ENCODE measurements around the gene GGPS1.
A peak's percentile ranks its signal among the peaks of the same experiment; 100 is the strongest.
"Not testable (repeated sequence)": the region's sequence is repeated elsewhere in the genome, so short reads cannot be mapped to it uniquely, and the experiment has no call there.

The GGPS1 gene

DNA sequence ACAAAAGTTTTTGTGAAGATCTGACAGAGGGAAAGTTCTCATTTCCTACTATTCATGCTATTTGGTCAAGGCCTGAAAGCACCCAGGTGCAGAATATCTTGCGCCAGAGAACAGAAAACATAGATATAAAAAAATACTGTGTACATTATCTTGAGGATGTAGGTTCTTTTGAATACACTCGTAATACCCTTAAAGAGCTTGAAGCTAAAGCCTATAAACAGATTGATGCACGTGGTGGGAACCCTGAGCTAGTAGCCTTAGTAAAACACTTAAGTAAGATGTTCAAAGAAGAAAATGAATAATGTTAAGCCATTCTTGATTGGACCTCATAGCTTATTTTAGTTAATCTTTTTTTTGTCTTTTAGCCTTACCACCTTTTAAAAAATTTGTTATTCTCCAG lies 14.1 kb downstream of the GGPS1 start:
- no peak for DNase-seq

DNA sequence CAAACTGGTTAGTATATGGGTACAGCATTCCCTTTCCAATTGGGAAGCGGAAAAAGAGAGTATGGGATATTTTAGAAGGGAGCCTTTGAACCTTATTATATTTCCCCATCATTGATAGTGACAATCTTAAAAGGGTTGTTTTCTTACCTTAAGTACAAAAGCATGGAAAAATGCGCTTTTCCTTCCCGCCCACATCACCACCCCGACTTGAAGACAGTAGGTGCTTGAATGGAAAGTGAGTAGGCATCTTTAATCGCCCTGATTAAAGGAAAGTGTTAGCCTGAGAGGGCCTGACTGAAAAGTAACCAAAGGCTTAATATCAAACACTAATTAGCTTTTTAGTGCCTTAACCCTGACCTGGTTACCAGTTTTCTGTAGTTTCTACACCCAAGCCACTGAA lies 15.4 kb downstream of the GGPS1 start:
- no peak for DNase-seq

DNA sequence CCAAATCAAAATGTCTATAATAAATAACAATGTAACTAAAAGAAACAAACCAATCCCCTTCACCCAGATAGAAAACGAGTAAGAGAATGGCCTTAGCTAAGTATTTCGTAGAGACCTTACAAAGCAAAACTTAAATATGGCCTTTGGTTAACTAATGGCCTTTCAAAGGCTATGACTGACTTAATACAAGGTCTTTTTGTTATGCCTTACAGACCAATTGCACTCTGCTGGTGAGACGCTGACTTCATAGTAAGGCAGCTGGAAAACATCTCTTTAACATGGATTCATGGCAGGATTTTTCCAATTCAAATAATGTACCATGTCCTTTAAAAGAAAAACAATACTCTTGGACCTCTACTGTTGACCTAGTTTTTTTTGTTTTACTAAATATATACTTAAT lies 23.1 kb downstream of the GGPS1 start:
- DNase-seq, result no peak

DNA sequence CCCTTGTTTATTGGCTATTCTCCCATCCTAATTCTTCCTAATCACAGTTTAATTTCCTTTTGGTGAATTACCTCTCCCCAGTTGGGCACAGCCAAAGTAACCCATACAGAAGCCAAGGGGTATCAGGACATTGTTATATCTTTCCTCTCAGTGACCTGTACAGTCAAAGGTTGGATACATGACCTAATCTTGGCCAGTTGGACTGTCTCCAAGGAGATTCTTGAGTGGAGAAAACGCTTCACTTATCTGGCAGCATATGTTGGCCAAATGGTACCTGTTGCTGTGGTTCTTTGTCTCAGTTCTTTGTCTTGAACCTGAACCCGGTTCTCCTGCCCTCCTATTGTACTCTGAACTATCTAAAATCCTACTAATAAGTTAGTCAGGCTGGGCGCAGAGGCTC lies 23.5 kb downstream of the GGPS1 start:
- DNase-seq, result no peak

DNA sequence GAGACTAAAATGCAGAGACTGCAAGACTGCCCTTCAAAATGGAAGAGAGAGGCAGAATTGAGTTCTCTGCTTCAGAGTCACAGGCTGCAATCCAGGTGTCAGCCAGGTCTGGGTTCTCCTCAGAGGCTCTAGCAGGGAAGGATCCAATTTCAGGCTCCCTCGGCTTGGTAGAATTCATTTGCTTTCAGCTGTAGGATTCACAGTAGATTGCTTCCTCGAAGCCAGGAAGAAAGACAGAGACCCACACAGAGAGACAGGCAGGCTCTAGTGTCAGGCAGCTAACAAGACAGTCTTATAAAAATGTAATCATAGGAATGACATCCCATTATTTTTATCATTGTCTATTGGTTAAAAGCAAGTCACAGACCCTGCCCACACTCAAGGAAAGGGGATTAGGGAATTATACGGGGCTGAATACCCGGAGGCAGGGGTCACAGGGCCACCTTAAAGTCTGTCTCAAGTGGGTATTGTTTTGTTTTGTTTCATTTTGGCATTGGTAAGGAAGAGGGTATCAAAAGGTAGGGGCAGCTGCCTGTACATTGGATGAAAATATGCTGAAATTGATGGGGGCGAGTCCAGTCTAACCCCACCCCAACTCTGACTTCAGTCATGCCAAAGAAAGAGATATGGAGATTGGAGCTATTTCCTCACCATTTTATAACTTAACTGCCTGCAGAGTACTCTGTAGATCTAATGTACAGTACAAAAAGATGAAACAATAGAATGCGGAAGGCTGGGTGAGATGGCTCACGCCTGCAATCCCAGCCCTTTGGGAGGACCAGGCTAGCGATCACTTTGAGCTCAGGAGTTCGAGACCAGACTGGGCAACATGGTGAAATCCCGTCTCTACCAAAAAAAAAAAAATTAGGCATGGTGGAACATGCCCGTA lies 29.4 kb downstream of the GGPS1 start:
- DNase-seq, result peak; percentile 35

DNA sequence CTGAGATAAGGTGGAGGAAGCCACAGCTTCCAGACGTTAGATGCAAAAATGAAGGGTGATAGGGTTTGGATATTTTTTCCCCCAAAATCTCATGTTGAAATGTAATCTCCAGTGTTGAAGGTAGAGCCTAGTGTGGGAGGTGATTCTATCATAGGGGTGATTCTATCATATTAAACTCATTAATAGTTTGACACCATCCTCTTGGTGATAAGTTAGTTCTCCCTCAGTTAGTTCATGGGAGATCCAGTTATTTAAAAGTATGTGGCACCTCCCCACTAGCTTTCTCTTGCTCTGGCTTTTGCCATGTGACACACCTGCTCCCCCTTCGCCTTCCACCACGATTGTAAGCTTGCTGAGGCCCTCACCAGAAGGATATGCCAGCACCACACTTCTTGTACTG lies 30.5 kb downstream of the GGPS1 start:
- no peak for DNase-seq

DNA sequence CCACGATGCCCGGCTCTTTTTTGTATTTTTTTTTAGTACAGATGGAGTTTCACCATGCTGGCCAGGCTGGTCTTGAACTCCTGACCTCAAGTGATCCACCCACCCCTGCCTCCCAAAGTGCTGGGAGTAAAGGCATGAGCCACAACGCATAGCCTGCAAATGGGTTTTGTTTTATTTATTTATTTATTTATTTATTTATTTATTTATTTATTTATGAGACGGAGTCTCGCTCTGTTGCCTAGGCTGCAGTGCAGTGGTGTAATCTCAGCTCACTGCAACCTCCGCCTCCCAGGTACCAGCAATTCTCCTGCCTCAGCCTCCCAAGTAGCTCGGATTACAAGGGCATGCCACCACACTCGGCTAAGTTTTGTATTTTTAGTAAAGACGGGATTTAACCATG lies 35.8 kb downstream of the GGPS1 start:
- not testable (repeated sequence) for DNase-seq

DNA sequence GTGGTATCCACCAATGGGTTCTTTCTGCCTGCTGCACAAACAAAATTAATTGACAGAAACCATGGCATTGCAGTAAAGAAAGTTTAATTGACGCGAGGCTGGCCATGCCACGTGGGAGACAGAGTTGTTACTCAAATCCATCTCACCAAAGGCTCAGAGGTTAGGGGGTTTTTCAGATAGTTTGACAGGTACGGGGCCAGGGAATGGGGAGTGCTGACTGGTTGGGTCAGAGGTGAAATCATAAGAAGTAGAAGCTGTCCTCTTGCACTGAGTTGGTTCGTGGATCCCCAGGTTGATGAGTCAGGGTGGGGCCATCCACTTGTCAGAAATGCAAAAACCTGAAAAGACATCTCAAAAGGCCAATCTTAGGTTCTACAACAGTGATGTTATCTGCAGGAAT lies 37.9 kb downstream of the GGPS1 start:
- no peak for DNase-seq

DNA sequence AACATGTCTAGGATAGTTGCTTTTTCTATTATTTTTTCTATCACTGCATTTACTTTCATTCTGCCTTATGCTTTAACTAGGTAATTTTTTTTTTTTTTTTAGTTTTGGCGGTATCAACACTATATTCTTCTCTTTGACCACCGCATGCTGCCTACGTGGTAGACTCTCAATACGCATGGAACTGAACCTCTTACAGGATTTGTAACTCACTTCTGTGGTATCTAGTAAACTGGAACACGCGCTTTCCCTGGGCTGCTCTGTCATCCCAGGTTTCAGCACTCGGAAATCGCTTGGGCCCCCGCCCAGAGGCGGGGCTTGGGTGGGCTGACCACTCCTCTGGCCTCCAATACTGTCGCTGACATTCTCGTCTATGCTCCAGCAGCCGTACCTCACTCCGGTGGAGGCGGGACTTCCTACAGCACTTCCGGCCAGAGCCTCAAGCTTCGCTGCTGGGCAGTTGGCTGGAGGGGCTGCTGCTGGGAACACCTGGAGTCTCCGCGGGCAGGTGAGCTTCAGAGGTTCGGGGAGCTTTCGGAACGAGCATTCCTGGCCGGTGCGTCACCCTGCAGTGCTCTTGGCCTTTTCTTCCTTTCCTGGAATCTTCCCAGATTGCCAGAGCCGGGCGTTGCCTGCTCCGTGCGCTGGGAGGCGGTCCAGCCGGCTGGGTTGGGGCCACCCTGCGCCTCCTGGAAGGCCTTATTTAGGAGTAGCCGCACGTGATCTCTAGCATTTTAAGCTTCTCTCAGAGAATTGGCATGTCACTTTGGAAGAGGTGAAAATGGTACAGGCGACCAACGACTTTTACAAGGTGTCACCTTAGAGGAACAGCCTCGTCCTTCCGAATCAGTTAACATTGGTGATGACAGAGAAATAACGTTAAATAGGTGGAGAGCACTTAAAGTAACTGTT lies 38.9 kb downstream of the GGPS1 start, which contains the start of gene TBCE:
Gene TBCE, plus strand, starts transcription at position 428 of the 909 bp plus-strand sequence. CDS start 12,623 bp downstream, outside the sequence.
- peak; percentile 80 for DNase-seq

DNA sequence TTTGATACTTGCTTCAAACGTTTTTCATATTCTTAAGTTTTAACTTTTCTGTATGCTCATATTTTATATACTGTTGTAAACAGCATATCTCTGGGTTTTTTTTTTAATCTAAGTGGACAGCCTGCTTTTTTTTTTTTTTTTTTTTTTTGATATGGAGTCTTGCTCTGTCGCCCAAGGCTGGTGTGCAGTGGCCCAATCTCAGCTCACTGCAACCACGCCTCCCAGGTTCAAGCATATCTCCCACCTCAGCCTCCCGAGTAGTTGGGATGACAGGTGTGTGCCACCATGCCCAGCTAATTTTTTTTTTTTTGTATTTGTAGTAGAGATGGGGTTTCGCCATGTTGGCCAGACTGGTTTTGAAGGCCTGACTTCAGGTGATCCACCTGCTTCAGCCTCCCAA lies 40.1 kb downstream of the GGPS1 start:
- DNase-seq, result no peak

DNA sequence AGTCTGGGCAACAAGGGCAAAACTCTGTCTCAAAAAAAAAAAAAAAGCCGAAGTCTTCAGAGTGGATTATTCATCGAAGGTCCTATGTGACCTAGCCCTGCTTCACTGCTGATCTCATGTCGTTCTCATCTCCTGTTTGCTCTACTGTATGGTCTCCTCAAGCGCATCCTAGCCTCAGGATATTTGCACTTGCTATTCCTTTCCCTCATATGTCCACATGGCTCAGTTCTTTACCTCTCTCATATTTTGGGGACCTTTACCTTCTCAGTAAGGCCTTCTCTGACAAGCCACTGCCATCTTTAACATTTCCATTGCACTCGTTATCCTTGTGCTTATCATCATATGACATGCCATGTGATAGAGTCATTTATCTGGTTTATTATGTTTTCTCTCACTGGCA lies 41.4 kb downstream of the GGPS1 start:
- no peak for DNase-seq

DNA sequence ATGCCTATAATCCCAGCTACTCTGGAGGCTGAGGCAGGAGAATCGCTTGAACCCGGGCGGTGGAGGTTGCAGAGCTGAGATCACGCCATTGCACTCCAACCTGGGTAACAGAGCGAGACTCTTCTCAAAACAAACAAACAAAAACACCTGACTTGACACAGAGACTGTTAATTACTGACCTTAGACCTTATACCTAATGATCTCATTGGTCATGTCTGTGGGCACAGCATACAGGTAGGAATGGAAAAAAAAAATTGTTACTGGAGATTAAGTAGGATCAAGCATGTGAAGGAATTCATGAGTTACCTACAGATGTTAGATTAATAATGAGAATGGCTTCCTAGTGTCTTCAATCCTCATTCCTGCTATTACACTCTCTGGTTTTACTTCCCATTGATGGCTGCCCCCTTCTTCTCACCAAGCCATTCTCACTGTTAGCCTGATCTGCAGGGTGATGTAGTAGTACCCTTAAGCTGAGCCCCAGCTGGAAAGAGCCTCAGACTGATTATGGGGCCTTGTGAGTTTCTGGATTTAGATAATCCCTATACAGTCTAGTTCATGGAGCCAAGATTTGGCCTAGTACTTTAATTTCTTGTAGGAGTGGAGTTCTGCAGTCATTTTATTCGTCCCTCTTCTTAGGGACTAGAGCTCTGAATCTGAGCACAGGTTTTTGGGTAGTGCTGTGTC lies 47.7 kb downstream of the GGPS1 start:
- no peak for DNase-seq

DNA sequence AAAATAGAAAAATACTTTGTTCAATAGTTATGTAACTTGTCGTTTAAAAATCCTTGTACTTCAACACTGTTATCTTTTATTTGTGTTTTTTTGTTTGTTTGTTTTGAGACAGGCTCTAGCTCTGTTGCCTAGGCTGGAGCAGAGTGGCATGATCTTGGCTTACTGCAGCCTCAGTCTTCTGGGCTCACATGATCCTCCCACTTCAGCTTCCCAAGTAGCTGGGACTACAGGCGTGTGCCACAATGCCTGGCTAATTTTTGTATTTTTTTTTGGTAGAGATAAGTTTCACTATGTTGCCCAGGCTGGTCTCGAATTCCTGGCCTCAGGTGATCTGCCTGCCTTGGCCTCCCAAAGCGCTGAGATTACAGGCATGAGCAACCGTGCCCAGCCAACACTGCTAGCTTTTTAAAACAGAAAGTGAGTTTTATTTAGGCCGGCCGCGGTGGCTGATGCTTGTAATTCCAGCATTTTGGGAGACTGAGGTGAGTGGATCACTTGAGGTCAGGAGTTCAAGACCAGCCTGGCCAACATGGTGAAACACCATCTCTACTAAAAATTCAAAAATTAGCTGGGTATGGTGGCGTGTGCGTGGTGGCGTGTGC lies 49.9 kb downstream of the GGPS1 start:
- not testable (repeated sequence) for DNase-seq

DNA sequence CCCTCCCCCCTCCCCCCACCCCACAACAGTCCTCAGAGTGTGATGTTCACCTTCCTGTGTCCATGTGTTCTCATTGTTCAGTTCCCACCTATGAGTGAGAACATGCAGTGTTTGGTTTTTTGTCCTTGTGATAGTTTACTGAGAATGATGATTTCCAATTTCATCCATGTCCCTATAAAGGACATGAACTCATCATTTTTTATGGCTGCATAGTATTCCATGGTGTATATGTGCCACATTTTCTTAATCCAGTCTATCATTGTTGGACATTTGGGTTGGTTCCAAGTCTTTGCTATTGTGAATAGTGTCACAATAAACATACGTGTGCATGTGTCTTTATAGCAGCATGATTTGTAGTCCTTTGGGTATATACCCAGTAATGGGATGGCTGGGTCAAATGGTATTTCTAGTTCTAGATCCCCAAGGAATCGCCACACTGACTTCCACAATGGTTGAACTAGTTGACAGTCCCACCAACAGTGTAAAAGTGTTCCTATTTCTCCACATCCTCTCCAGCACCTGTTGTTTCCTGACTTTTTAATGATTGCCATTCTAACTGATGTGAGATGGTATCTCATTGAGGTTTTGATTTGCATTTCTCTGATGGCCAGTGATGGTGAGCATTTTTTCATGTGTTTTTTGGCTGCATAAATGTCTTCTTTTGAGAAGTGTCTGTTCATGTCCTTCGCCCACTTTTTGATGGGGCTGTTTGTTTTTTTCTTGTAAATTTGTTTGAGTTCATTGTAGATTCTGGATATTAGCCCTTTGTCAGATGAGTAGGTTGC lies 53.8 kb downstream of the GGPS1 start:
- DNase-seq, result not testable (repeated sequence)

DNA sequence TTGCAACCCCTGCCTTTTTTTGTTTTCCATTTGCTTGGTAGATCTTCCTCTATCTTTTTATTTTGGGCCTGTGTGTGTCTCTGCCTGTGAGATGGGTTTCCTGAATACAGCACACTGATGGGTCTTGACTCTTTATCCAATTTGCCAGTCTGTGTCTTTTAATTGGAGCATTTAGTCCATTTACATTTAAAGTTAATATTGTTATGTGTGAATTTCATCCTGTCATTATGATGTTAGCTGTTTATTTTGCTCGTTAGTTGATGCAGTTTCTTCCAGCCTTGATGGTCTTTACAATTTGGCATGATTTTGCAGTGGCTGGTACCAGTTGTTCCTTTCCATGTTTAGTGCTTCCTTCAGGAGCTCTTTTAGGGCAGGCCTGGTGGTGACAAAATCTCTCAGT lies 57.3 kb downstream of the GGPS1 start:
- not testable (repeated sequence) for DNase-seq

DNA sequence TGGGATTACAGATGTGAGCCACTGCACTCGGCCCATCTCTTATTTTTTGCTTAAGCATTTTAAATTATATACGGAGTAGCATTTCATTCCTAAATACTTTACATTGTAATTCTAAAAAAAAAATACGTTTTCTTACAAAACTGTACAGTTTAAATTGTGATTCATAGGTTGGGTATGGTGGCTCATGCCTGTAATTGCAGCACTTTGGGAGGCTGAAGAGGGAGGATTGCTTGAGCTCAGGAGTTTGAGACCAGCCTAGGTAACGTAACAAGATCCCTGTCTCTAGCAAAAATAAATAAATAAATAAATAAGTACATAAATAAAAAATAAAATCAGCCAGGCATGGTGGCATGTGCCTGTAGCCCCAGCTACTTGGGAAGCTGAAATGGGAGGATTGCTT lies 63.5 kb downstream of the GGPS1 start:
- DNase-seq, result no peak
